HL-60 (cell line): ENCODE measurements around the gene MSI2.

ENCODE experiments used
- POLR2AphosphoS5 ChIP-seq: IDR thresholded peaks from 2 replicates; pipeline ENCODE4 v1.6.1; 2012; ENCODE audit warnings: low read depth
- SPI1 ChIP-seq: IDR thresholded peaks from 2 replicates; pipeline ENCODE4 v1.6.1; 2012; ENCODE audit warnings: low read depth, mild to moderate bottlenecking, borderline replicate concordance
- TF ChIP-seq, protein P1 (sequence below): IDR thresholded peaks from one replicate; pipeline ENCODE4 v1.5.1; 2011; ENCODE audit warnings: low read length, control low read depth, inconsistent platforms; ENCODE audit not compliant: insufficient read depth

- TF ChIP-seq, protein P1, sequence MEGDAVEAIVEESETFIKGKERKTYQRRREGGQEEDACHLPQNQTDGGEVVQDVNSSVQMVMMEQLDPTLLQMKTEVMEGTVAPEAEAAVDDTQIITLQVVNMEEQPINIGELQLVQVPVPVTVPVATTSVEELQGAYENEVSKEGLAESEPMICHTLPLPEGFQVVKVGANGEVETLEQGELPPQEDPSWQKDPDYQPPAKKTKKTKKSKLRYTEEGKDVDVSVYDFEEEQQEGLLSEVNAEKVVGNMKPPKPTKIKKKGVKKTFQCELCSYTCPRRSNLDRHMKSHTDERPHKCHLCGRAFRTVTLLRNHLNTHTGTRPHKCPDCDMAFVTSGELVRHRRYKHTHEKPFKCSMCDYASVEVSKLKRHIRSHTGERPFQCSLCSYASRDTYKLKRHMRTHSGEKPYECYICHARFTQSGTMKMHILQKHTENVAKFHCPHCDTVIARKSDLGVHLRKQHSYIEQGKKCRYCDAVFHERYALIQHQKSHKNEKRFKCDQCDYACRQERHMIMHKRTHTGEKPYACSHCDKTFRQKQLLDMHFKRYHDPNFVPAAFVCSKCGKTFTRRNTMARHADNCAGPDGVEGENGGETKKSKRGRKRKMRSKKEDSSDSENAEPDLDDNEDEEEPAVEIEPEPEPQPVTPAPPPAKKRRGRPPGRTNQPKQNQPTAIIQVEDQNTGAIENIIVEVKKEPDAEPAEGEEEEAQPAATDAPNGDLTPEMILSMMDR: no peak
- TF ChIP-seq POLR2AphosphoS5: no peak
- TF ChIP-seq SPI1: no peak
Measured at GRCh38 chr17:57262557-57262956, 6.2 kb downstream of the MSI2 start.
